ENCODE results near the gene CAMTA1. TPM values are rescaled to one million over a fixed set of nuclear protein-coding genes. Genes with fewer than 3 reads are reported as not detected.

The CAMTA1 gene
- total RNA-seq, 1 donor from 2014 or later: 30.6 TPM

DNA sequence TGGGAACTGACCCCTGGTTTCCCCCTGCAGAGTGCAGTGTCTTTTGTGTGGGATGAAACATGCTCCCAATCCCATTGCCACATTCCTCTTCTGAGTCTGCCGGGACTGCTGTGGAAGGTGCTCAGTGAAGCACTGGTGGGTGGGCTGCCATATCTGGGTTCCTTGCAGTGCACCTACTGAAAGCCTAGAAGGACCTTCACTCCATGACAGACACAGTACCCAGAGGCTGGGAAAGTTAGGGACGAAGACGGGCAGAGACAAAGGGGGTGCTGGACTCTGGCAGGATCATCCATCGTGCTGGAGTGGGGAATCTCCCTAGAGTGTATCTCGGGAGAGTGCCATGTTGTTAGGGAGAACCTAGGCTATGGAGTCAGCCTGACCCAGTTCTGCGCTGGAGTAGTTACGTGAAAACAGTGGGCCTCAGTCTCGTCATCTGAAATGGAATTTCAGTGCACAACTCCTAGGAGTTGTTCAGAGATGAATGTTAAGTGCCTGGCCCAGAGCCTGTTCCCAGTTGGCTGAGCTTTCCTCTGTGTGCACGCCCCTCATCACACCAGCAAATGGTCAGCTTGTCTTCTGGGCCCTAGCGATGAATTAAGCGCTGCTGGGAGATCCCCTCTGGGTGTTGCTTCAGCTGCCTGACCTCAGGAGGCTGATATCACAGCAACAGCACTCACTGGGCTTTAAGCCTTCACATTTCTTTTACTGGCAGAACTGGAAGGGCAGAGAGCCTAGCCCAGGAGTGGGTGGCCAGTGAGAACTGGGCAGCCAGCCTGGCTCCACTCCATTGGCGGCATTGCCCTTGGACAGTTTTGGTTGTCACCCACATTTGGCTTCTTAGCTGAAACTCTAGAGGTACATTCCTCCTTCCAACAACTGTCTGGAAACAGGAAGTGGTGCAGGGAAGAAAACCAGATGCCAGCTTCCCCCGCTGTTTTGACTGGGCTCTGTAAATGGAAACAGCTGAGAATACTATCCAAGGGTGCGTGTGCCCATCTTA is 506.0 kb downstream of the CAMTA1 start:
- no peak for DNase-seq

DNA sequence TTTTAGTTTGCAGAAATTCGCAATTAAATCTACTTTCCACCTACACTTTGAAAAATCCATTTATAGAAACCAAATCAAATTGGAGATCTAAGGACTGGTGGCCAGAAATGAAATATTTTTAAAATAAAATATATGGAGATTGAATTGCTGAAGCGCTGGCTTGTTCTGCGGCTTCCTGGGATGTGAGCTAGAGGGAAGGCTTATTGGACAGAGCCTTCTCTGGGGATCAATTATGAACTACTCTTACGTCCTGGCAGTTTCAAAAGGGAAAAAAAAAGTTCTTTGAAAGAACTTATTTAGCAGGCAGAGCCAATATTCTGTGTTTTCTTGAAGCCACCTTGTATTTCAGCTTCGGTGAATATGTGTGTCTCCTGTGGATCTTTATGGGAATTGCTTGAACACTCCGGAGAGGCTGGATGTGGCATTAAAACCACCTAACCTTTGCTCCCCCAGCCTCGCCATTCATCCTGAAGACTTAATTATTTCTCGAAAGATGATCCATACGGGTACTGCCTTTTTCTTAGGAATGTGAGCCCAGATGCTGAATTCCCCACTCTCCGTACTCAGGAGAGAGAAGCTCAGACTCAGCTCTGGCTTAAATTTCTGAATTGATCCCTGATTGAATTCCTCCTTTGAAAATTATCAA is 506.9 kb downstream of the CAMTA1 start:
- DNase-seq: peak; percentile 8

DNA sequence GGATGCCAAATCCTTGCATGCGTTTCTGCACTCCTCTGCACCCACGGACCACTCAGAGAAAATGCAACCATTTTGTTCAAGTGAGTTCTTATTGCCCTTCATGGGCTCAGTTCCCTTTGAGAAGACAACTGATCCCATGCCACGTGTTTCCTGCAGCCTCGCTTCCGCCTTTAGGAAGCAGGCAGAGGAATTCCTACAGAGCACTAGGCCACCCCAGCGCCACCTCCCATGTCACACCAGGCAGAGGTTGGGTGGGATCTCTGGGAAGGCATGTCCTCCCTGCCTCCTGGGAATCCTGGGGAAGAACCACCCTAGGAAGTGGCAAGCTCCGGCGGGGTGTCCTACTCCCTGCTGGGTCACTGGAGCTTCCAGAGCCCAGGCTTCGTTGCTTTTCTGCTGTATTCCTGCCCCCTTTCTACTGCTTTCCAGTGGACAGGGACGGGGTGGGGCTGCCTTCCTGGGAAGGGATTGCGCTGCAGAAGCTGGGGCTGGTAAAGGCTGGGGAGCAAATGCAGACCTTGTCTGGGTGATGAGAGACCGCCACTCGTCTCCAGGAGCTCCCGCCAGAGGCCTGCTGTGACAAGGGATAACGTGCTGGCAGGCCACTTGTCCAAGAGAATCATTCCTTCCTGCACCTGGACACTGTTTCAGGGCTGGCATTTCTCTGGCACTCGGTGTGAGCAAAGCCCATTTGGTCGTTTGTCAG is 507.6 kb downstream of the CAMTA1 start:
- no peak for DNase-seq

DNA sequence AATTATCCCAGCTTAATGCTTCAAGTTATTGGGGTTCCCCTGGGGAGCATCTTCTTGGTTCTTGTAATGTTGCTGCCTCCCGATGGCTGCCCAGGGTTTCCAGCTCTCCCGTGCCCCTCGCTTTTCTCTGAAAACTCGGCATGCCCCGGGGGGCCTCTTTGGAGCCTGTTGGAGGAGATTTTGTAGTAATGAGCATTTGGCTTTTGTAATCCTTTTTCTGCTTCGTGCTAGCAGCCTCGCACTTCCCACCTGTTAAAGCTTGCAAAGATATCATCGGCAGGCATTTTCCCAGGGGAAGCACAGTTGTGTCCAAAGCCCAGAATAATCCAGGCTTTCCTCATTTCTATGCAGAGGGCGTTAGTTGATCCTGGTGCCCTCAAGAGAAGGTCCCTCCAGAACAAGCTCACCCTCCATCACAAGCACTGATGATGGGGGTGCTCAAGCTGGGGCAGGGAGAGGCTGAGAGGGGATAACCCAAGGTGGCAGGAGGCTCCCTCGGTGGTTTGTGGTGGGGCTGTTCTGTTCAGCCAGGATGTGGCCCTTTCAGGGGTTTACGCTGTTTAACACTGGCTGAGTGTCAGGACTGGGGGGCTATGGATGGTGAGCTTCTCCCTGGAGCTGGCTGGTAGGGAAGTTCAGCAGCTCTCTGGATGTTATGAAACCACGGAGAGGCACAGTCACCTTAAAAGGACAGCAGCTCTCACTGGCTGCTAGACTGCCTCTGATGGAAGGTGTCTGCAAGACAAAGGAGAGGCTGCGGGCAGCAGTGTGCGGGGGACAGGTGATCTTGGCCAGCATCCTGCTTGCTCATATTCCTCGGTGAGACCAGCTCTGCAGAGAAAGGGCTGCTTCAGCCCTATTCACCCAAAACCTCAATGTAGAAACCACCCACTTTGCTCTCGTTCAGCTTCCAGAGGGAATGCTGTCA is 508.7 kb downstream of the CAMTA1 start:
- DNase-seq: no peak

DNA sequence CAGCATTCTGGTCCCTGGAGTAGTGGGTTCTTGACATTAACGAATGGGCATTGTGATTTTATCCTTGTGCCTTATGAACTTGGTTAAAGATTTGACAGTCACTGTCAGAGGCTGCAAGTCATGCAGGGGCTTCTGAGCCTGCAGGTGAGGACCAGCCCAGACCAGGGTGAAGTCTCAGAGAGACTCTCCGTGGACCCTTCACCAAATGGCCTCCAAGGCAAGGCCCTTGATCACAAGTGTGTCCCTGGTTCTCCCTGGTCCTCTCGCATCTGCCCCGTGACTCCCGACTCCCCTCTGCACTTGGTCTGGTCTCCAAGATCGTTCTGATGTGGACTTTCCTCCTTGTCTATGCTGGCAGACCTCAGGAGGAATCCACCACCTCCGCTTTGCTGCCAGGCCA is 509.4 kb downstream of the CAMTA1 start:
- no peak for DNase-seq

DNA sequence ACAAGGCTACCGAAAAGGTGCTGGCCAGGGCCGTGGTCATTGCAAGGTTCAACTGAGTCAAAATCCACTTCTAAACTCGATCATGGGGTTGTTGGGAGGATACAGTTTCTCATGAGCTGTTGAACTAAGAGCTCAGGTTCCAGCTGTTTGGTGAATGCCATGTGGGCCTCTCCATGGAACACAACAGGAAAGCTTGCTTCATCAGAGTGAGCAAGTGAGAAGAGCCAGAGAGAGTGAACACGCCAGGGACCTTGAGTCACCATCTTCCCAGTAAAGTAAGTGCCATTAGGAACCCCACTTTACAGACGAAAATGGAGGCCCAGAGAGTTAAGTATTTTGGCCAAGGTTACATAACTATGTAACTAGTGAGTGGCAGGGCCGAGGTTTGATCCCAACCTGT is 510.7 kb downstream of the CAMTA1 start:
- no peak for DNase-seq

DNA sequence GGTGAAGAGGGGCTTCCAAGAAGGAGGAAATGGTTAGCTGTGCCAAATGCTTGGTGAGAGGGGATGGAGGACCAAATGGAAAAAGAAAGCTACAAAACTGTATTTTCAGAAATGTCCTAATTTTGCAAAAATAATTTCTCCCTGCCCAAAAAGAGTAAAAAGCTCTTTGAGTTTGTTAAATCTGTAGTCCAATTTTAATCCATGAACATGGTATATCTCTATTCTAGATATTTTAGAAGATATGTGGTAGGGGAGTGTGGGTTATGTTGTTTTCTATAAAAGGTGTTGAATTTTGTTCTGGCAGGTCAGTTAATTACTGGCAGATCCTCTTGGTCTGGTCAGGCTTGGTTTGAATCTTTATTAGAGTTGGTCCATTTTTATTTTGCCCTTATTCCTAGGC is 511.7 kb downstream of the CAMTA1 start:
- DNase-seq: no peak

DNA sequence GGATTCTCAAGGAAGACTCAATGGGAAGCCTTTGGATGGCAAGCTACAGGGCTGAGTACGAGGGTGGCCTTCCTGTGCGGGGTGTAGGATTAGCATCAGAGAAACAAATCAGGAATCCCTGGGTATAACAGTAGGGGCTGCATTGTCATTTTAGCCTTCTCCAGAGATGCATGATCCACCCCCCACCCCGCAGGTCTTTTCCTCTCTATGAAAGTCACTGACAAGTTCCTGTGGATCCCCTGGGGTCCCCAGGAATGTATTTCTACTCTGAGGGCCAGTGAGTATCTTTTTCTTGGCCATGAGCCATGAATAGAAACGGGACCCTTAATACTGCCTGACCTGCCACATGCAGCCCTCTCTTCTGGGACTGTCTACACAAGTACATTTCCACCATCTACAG is 512.9 kb downstream of the CAMTA1 start:
- DNase-seq: no peak

DNA sequence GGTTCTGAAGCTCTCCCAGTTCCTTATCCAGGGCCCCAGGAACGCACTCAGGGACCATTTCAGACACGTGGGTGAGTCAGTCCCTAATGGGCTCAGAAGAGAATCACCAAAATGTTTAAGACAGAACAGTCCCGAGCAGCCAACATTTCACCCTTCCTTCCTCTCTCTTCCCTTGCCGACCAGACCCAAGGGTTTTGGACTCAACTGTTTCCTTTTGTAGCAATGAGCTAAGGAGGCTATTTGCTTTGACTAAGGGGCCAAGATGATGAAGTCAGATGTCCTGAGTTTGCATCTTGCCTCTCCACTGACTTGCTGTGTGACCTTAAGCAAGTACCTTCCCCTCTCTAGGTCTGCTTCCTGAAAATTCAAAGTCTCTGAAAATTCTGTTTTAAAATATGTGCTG is 513.5 kb downstream of the CAMTA1 start:
- DNase-seq: no peak

DNA sequence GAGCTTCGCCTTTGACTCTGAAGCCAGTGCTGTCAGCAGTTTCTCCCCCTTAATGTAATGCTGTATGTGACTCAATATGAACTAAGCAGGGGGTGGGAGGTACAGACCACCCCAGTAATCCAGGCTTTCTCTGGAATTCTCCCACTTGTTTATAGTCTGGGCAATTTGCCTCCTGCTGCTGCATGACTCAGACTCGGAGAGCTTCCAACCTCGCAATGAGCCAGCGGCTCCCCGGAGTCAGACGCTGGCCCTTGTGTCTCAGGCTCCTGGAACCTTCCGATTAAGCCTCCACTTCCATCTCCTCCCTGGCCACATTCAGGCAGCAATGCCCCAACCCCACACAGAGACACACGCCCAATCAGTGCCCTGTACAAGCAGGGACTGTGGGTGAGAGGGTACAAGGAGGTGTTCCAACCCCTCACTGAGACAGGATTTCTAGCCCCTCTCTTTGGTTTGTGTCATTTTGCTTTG is 514.1 kb downstream of the CAMTA1 start:
- peak; percentile 90 for DNase-seq

DNA sequence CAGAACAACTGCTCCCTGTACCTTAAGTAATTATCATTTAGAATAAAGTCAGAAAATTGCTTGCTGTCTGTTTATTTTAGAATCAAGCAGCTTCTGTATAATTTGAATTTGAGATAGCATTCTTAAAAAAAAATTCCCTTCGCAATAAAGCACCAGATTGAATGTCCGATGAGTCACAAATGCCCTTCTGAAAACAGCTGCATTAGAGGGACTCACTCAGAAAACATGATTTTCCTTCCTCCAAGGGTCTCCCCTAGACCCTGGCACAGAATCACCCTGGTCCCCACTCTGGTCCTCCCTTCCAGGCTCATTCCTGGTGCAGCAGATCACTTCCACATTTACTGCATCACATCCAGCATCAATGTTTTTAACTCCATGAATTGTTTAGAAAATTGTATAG is 514.7 kb downstream of the CAMTA1 start:
- no peak for DNase-seq

DNA sequence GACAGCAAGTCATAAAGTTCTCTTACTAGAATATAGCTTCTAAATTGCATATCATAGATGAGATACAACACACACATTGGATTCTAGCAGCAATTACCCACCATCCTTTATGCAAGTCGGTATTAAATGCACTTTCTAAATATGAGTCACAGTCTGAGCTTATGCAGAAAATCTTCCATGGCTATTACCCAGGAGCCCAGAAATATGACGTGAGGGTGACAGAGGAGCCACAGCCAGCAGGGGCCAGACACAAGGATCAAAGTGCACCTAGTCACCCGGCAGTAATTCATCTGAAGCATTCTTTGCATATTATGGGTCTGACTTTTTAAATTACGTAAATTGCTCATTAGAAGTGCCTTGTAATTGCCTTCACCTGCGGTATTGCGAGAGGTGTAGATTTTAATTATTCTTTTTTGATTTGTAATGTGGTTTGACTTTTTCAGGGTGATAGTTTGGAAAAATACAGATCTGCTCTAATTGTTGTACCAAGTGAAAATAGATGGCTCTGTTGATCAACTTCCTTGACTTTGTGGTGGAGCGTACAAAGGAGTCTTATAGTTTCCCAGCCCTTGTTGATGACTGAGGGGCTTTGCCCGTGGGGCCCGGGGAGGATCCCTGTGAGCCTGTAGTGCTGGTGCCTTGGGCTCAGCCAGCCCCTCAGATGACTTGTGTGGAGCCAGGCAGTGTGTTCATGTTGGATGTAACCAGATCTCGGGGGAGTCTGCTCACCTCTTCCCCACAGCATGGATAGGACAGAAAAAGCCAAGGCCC is 515.8 kb downstream of the CAMTA1 start:
- DNase-seq: no peak

DNA sequence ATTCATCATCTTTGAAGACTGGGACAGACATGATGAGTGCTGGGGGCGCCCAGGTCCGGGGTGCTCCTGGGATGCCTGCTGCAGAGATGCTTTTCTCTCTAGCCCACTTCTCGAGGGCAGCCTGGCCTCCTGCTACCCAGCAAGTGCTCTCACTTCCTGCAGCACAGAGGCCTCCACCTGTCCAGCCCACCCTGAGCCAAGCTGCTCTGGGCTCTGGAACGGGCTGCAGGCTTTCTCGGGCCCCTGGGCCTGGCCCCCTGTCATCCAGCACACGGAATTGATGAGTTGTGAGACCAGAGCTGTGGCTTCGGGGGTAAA is 516.4 kb downstream of the CAMTA1 start:
- DNase-seq: no peak

DNA sequence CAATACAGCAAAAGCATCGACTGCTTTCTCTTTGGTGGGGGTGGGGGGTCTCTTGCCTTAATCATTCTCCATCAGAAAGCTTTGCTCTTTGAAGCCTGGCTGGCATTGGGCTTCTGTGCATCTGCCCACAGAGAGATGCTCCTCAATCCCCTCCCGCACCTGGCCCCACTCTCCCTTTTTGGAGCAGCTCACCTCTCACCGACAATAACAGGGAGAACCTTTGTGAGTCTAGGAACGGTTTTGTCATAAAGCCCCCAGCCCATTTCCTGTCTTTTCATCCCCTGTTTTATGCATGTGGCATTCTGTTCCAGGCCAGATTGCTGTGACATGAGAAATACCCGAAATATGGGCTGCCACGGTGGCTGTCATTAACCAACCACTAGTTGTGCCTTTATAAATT is 516.9 kb downstream of the CAMTA1 start:
- no peak for DNase-seq

DNA sequence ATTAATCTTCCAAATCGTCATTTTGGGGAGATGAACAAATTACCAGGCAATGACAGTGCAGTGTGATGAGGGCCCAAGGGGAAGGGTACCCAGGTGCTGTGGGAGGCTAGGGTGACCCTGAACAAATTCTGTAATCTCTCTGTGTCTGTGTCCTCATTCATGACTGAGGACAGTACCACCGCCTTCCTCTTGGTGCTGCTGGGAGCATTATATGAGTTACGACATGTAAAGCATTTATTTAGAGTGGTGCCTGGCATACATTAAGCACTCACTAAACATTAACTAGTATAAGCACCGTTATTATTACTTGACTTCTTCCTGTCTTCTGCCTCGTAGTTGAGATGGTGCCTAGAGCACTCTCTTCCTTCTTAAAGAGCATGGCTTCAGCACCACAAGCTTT is 517.6 kb downstream of the CAMTA1 start:
- no peak for DNase-seq

DNA sequence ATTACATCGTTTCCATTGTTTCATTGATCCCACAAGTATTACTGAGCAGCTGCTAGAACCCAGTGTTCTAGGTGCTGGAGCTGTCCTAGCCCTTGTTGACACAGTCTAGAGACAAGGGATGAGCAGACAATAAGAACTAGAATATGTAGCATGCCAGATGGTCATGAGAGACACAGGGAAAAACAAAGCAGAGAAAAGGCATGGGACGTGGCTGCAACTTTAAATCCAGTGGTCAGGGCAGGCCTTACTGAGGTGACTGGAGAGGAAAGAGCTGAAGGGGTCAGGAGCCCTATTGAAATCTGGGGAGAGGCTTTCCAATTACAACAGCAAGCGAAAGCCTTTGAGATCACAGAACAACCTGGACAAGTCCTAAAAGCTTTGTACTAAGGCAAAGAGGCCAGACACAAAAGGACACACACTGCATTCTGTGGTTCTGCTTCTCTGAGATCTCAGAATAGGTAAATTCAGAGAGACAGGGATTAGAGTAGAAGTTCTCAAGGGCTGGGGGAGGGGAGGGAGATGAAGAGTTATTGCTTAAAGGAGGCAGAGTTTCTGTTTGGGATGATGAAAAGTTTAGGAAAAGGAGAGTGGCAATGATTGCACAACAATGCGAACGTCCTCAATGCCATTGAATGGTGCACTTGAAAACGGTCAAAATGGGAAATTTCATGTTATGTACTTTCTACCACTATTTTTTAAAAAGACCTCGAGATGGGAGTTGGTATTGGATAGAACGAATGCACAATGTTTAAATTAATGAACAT is 518.5 kb downstream of the CAMTA1 start:
- no peak for DNase-seq

DNA sequence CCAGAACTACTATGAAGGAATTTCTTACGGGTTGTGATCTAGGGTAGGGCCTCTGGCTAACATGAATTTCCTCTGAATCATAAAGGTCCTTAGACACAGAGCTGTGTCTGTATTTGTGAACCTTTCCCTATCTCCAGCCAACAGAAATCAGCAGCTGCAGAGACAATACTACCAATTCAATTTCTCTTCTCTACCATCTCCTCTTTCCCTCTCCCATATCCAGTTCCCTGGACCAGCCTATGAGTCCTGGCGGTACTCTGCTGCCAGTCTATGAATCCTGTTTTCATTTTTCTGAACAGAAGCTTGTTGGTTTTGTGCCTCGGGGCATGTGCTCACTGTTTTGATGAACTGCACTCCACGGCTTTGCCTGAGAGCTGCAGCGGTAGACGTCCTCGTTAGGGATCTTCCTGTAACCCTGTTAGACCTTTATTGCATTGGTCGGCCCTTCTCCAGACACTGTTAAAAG is 527.9 kb downstream of the CAMTA1 start:
- no peak for DNase-seq

DNA sequence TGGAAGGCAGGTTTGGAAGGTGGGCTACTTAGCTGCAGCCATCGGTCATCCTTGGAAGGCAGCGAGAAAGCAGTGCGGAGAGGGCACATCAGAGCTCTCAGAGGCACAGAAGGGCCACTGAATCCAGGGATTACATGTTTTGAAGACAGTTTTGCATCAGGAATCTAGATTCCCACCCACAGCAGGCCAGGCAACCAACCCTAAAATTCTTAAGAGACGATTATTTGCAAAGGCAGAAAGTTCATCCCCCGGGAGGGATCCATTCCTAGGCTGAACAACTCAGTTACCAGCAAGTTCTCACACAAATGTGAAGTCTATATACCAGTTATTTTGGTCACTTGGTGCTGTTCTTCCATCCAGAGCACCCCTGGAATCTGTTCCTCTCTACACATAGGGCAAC is 528.6 kb downstream of the CAMTA1 start:
- no peak for DNase-seq

DNA sequence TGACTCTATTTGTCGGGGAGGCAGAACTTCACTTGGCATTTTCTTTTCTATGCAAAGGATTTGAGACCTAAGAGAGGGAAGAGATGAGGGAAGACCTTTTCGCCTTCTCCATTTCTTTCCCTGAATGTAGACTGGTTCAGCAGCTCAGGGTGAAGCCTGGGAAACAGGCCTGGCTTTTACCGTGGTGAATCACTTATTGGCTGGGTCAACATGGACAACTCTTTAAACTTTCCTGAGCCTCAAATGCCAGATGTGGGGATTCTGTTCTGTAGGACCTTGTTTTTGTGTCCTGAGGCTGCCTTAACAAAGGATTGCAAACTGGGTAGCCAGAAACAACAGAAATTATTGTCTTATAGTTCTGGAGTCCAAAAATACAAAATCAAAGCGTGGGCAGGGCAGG is 530.1 kb downstream of the CAMTA1 start:
- DNase-seq: no peak

DNA sequence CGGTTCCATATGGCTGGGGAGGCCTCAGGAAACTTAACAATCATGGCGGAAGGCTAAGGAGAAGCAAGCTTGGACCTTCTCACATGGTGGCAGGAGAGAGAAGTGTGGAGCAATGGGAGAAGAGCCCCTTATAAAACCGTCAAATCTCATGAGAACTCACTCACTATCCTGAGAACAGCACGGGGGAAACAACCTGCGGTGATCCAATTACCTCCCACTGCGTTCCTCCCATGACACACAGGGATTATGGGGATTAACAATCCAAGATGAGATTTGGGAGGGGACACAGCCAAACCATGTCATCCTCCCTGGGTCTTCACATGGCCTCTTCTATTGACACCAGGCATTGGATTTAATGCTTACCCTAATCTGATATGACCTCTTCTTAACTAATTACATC is 530.7 kb downstream of the CAMTA1 start:
- DNase-seq: no peak

All from skin of body (tissue), 2 donors.